BLaER1 (cell line): ENCODE results near the gene KCNC3.
A peak's percentile ranks its signal among the peaks of the same experiment; 100 is the strongest.

Source experiments
- H3K27ac ChIP-seq: shearing (Covaris generic); formaldehyde crosslinking; 2 replicates; pipeline ENCODE4 v1.8.1; 2022
- H3K27me3 ChIP-seq: shearing (Covaris generic); formaldehyde crosslinking; 2 replicates; pipeline ENCODE4 v1.8.1; 2022
- H3K36me3 ChIP-seq: shearing (Covaris generic); formaldehyde crosslinking; 2 replicates; pipeline ENCODE4 v1.8.1; 2022
- H3K4me1 ChIP-seq: shearing (Covaris generic); formaldehyde crosslinking; 2 replicates; pipeline ENCODE4 v1.8.1; 2022
- H3K4me2 ChIP-seq: shearing (Covaris generic); formaldehyde crosslinking; 2 replicates; pipeline ENCODE4 v1.8.1; 2022
- H3K4me3 ChIP-seq: shearing (Covaris generic); formaldehyde crosslinking; 2 replicates; pipeline ENCODE4 v1.8.1; 2022
- H3K9ac ChIP-seq: shearing (Covaris generic); formaldehyde crosslinking; 2 replicates; pipeline ENCODE4 v1.8.1; 2022
- H3K9me3 ChIP-seq: shearing (Covaris generic); formaldehyde crosslinking; 2 replicates; pipeline ENCODE4 v1.8.1; 2022
- H4K20me1 ChIP-seq: shearing (Covaris generic); formaldehyde crosslinking; 2 replicates; pipeline ENCODE4 v1.8.1; 2022
- Cebpa-rat ChIP-seq: shearing (Covaris generic); IDR thresholded peaks from 2 replicates; pipeline ENCODE4 v1.8.1; 2022

KCNC3 gene

GRCh38 chr19:50300051-50300450 is 29.1 kb downstream of the KCNC3 start:
- H3K9ac ChIP-seq = no peak overlapping the region
- no peaks in the 10 kb centered on the region for H3K27me3 ChIP-seq
- H3K27ac ChIP-seq = no peak overlapping the region
- no peaks in the 10 kb centered on the region for H3K4me1 ChIP-seq
- no peak overlapping the region for H3K4me3 ChIP-seq
- no peak for TF ChIP-seq Cebpa-rat
- no peak overlapping the region for H3K4me2 ChIP-seq
- no peaks in the 10 kb centered on the region for H4K20me1 ChIP-seq
- H3K36me3 ChIP-seq = no peaks in the 10 kb centered on the region
- no peaks in the 10 kb centered on the region for H3K9me3 ChIP-seq

- no peak overlapping the region for H3K4me3 ChIP-seq
- peaks cover 10% of the 10 kb centered on the region for H3K9me3 ChIP-seq
- no peaks in the 10 kb centered on the region for H4K20me1 ChIP-seq
- H3K9ac ChIP-seq = no peak overlapping the region
- H3K36me3 ChIP-seq = no peaks in the 10 kb centered on the region
- no peak for TF ChIP-seq Cebpa-rat
- peak overlapping the region; percentile 45 for H3K4me2 ChIP-seq
- H3K27me3 ChIP-seq = no peaks in the 10 kb centered on the region
- peaks cover 8% of the 10 kb centered on the region for H3K4me1 ChIP-seq
- H3K27ac ChIP-seq = no peak overlapping the region
Observed at GRCh38 chr19:50293263-50294004, 35.7 kb downstream of the KCNC3 start.

- no peaks in the 10 kb centered on the region for H3K36me3 ChIP-seq
- H3K9ac ChIP-seq = no peak overlapping the region
- no peak for TF ChIP-seq Cebpa-rat
- no peaks in the 10 kb centered on the region for H3K27me3 ChIP-seq
- H3K4me3 ChIP-seq = no peak overlapping the region
- H3K27ac ChIP-seq = no peak overlapping the region
- H3K4me2 ChIP-seq = no peak overlapping the region; the same call in 1 of the 2 replicates
- no peaks in the 10 kb centered on the region for H4K20me1 ChIP-seq
- H3K9me3 ChIP-seq = peaks cover 21% of the 10 kb centered on the region
- peaks cover 8% of the 10 kb centered on the region for H3K4me1 ChIP-seq
Observed at GRCh38 chr19:50292216-50292827, 36.9 kb downstream of the KCNC3 start.

GRCh38 chr19:50290775-50291174 is 38.4 kb downstream of the KCNC3 start:
- Histone ChIP-seq H3K27ac (no peak overlapping the region), H3K4me2 (no peak overlapping the region), H4K20me1 (no peaks in the 10 kb centered on the region), H3K9me3 (peaks cover 37% of the 10 kb centered on the region), H3K4me1 (peaks cover 8% of the 10 kb centered on the region), H3K4me3 (no peak overlapping the region), H3K36me3 (no peaks in the 10 kb centered on the region), H3K27me3 (no peaks in the 10 kb centered on the region), H3K9ac (no peak overlapping the region)
- no peak for TF ChIP-seq Cebpa-rat

- H3K27me3 ChIP-seq = no peaks in the 10 kb centered on the region
- H3K4me2 ChIP-seq = no peak overlapping the region
- H3K4me3 ChIP-seq = no peak overlapping the region
- no peak for TF ChIP-seq Cebpa-rat
- H3K4me1 ChIP-seq = peaks cover 8% of the 10 kb centered on the region
- no peaks in the 10 kb centered on the region for H4K20me1 ChIP-seq
- no peak overlapping the region for H3K27ac ChIP-seq
- no peaks in the 10 kb centered on the region for H3K36me3 ChIP-seq
- H3K9ac ChIP-seq = no peak overlapping the region
- H3K9me3 ChIP-seq = peaks cover 44% of the 10 kb centered on the region
Observed at GRCh38 chr19:50290011-50290410, 39.2 kb downstream of the KCNC3 start.

GRCh38 chr19:50288954-50289353 is 40.2 kb downstream of the KCNC3 start:
- H3K4me1 ChIP-seq = peaks cover 8% of the 10 kb centered on the region
- no peak overlapping the region for H3K9ac ChIP-seq
- no peaks in the 10 kb centered on the region for H3K36me3 ChIP-seq
- no peak overlapping the region for H3K4me2 ChIP-seq
- no peak overlapping the region for H3K4me3 ChIP-seq
- peaks cover 53% of the 10 kb centered on the region for H3K9me3 ChIP-seq
- TF ChIP-seq Cebpa-rat = no peak
- H3K27ac ChIP-seq = no peak overlapping the region
- no peaks in the 10 kb centered on the region for H3K27me3 ChIP-seq
- H4K20me1 ChIP-seq = no peaks in the 10 kb centered on the region

- H3K27me3 ChIP-seq = no peaks in the 10 kb centered on the region
- no peaks in the 10 kb centered on the region for H4K20me1 ChIP-seq
- peaks cover 53% of the 10 kb centered on the region for H3K9me3 ChIP-seq
- H3K4me3 ChIP-seq = no peak overlapping the region
- TF ChIP-seq Cebpa-rat = no peak
- no peak overlapping the region for H3K4me2 ChIP-seq
- H3K9ac ChIP-seq = no peak overlapping the region
- peaks cover 10% of the 10 kb centered on the region for H3K4me1 ChIP-seq
- no peaks in the 10 kb centered on the region for H3K36me3 ChIP-seq
- no peak overlapping the region for H3K27ac ChIP-seq
Observed at GRCh38 chr19:50287331-50287730, 41.8 kb downstream of the KCNC3 start.

- Histone ChIP-seq H3K27ac (no peak overlapping the region), H3K27me3 (no peaks in the 10 kb centered on the region), H3K4me2 (no peak overlapping the region), H3K4me1 (peaks cover 16% of the 10 kb centered on the region), H3K4me3 (no peak overlapping the region), H3K9me3 (peaks cover 53% of the 10 kb centered on the region), H3K36me3 (no peaks in the 10 kb centered on the region), H3K9ac (no peak overlapping the region), H4K20me1 (no peaks in the 10 kb centered on the region)
- TF ChIP-seq Cebpa-rat = no peak
Observed at GRCh38 chr19:50286443-50286842, 42.7 kb downstream of the KCNC3 start.

- Histone ChIP-seq H3K9ac (no peak overlapping the region), H3K4me3 (no peak overlapping the region), H3K36me3 (no peaks in the 10 kb centered on the region), H3K4me2 (no peak overlapping the region), H4K20me1 (no peaks in the 10 kb centered on the region), H3K27ac (no peak overlapping the region), H3K27me3 (no peaks in the 10 kb centered on the region), H3K9me3 (peaks cover 53% of the 10 kb centered on the region), H3K4me1 (peaks cover 16% of the 10 kb centered on the region)
- no peak for TF ChIP-seq Cebpa-rat
Observed at GRCh38 chr19:50285833-50286232, 43.3 kb downstream of the KCNC3 start.

- no peak for TF ChIP-seq Cebpa-rat
- H3K9ac ChIP-seq = no peak overlapping the region
- no peaks in the 10 kb centered on the region for H3K36me3 ChIP-seq
- H3K4me1 ChIP-seq = peaks cover 17% of the 10 kb centered on the region
- H3K4me2 ChIP-seq = no peak overlapping the region
- no peaks in the 10 kb centered on the region for H3K27me3 ChIP-seq
- H3K27ac ChIP-seq = no peak overlapping the region
- no peaks in the 10 kb centered on the region for H4K20me1 ChIP-seq
- peaks cover 23% of the 10 kb centered on the region for H3K9me3 ChIP-seq
- H3K4me3 ChIP-seq = no peak overlapping the region
Observed at GRCh38 chr19:50281491-50281890, 47.7 kb downstream of the KCNC3 start.
